GM23338 (cell line): ENCODE measurements around the gene MXRA7. TPM values are rescaled to one million over a fixed set of nuclear protein-coding genes. Genes with fewer than 3 reads are reported as not detected.

Experiments
- ATAC-seq: fragments of 200-7000 bp; cut with Tn5 transposase; 3 replicates; pipeline ENCODE4 v1.9.1; 2020
- DNase-seq: peaks from one replicate; pipeline ENCODE4 v3.0.0-alpha.2; 2015; ENCODE audit warnings: low spot score
- H2AFZ ChIP-seq: fragments of 200-600 bp; sonication (generic); 2 replicates; pipeline ENCODE4 v1.8.0; 2016; ENCODE audit warnings: antibody characterized with exemption, mild to moderate bottlenecking, moderate library complexity
- H3F3A ChIP-seq: fragments of 200-600 bp; sonication (generic); replicated peaks from 2 replicates; pipeline ENCODE4 v1.8.0; 2017; ENCODE audit warnings: antibody characterized with exemption, mixed run types, low read depth
- H3K27ac ChIP-seq: fragments of 200-600 bp; sonication (generic); 2 replicates; pipeline ENCODE4 v1.6.1; 2016; ENCODE audit warnings: low read depth
- H3K27me3 ChIP-seq: fragments of 200-600 bp; sonication (generic); 2 replicates; pipeline ENCODE4 v1.8.0; 2016; ENCODE audit warnings: mild to moderate bottlenecking, mixed run types, moderate library complexity; ENCODE audit not compliant: insufficient read depth
- H3K36me3 ChIP-seq: fragments of 200-600 bp; sonication (generic); 2 replicates; pipeline ENCODE4 v1.8.0; 2016; ENCODE audit warnings: mild to moderate bottlenecking; ENCODE audit not compliant: insufficient read depth
- H3K4me1 ChIP-seq: fragments of 200-600 bp; sonication (generic); 2 replicates; pipeline ENCODE4 v1.8.0; 2016; ENCODE audit warnings: mild to moderate bottlenecking, moderate library complexity; ENCODE audit not compliant: insufficient read depth
- H3K4me2 ChIP-seq: fragments of 200-600 bp; sonication (generic); 2 replicates; pipeline ENCODE4 v1.7.1; 2017; ENCODE audit warnings: mixed run types
- H3K4me3 ChIP-seq: fragments of 200-600 bp; sonication (generic); 2 replicates; pipeline ENCODE4 v1.6.1; 2016; ENCODE audit warnings: mixed run types
- H3K79me2 ChIP-seq: fragments of 200-600 bp; sonication (generic); replicated peaks from 2 replicates; pipeline ENCODE4 v1.8.0; 2017; ENCODE audit warnings: mild to moderate bottlenecking; ENCODE audit not compliant: insufficient read depth
- H3K9me2 ChIP-seq: fragments of 200-600 bp; sonication (generic); 2 replicates; pipeline ENCODE4 v1.8.0; 2017; ENCODE audit not compliant: insufficient read depth
- H4K20me1 ChIP-seq: fragments of 200-600 bp; sonication (generic); replicated peaks from 2 replicates; pipeline ENCODE4 v1.8.0; 2017; ENCODE audit warnings: mild to moderate bottlenecking; ENCODE audit not compliant: insufficient read depth
- H3K27ac Mint-ChIP-seq: 2 replicates; pipeline ENCODE4 v1.8.0; 2020; ENCODE audit warnings: inconsistent platforms, mild to moderate bottlenecking, moderate library complexity, mixed read lengths
- H3K27me3 Mint-ChIP-seq: 3 replicates; pipeline ENCODE4 v1.8.0; 2022; ENCODE audit warnings: low read depth, mild to moderate bottlenecking, moderate library complexity, mixed read lengths, inconsistent platforms; ENCODE audit not compliant: insufficient read depth, poor library complexity
- H3K36me3 Mint-ChIP-seq: 3 replicates; pipeline ENCODE4 v1.8.0; 2021; ENCODE audit warnings: low read depth, mild to moderate bottlenecking, inconsistent platforms, moderate library complexity, mixed read lengths
- H3K4me1 Mint-ChIP-seq: 3 replicates; pipeline ENCODE4 v1.8.0; 2020; ENCODE audit warnings: mild to moderate bottlenecking, inconsistent platforms, mixed read lengths
- H3K4me3 Mint-ChIP-seq: 3 replicates; pipeline ENCODE4 v1.8.0; 2021; ENCODE audit warnings: moderate library complexity, mild to moderate bottlenecking, inconsistent platforms, mixed read lengths
- H3K9me3 Mint-ChIP-seq: 3 replicates; pipeline ENCODE4 v1.8.0; 2020; ENCODE audit warnings: moderate library complexity, mild to moderate bottlenecking, inconsistent platforms, mixed read lengths
- CREB1 ChIP-seq: fragments of 250-450 bp; sonication (Bioruptor Pico); IDR thresholded peaks from 2 replicates; pipeline ENCODE4 v1.5.0; 2020; ENCODE audit warnings: low read depth, mild to moderate bottlenecking, moderate library complexity
- EZH2 ChIP-seq: fragments of 200-600 bp; sonication (generic); IDR thresholded peaks from one replicate; pipeline ENCODE4 v1.8.0; 2017; ENCODE audit warnings: antibody characterized with exemption, mild to moderate bottlenecking, low read depth; ENCODE audit not compliant: unreplicated experiment
- EZH2phosphoT487 ChIP-seq: fragments of 200-600 bp; sonication (generic); IDR thresholded peaks from one replicate; pipeline ENCODE4 v1.8.1; 2018; ENCODE audit warnings: antibody characterized with exemption; ENCODE audit not compliant: unreplicated experiment
- JUNB ChIP-seq: IDR thresholded peaks from one replicate; pipeline ENCODE4 v1.6.1; 2016; ENCODE audit warnings: antibody characterized with exemption; ENCODE audit not compliant: unreplicated experiment
- NANOG ChIP-seq: IDR thresholded peaks from 2 replicates; pipeline ENCODE4 v1.6.1; 2016; ENCODE audit warnings: antibody characterized with exemption, borderline replicate concordance
- POLR2AphosphoS5 ChIP-seq: IDR thresholded peaks from 2 replicates; pipeline ENCODE4 v1.6.1; 2016; ENCODE audit warnings: antibody characterized with exemption, low read depth
- STAT1 ChIP-seq: IDR thresholded peaks from one replicate; pipeline ENCODE4 v1.6.1; 2016; ENCODE audit warnings: antibody characterized with exemption; ENCODE audit not compliant: unreplicated experiment
- ZNF114 ChIP-seq: fragments of 250-450 bp; sonication (Bioruptor Pico); IDR thresholded peaks from 2 replicates; pipeline ENCODE4 v1.5.0; 2020; ENCODE audit warnings: mild to moderate bottlenecking, moderate library complexity
- ZNF331 ChIP-seq: fragments of 250-450 bp; sonication (Bioruptor Pico); IDR thresholded peaks from 2 replicates; pipeline ENCODE4 v1.5.0; 2020; ENCODE audit warnings: low read depth, mild to moderate bottlenecking, moderate library complexity
- ZNF462 ChIP-seq: fragments of 250-450 bp; sonication (Bioruptor Pico); IDR thresholded peaks from 2 replicates; pipeline ENCODE4 v1.5.0; 2020; ENCODE audit warnings: mild to moderate bottlenecking, moderate library complexity
- polyA plus RNA-seq: library from polyadenylated mRNA; unstranded; fragments of >200 nt; fragmentation: Nextera tagmentation; extraction: Ambion mirVana; gene quantifications from 2 replicates; pipeline ENCODE4 v1.2.1, GENCODE V29; 2016
- total RNA-seq: library from RNA; depleted of rRNA; stranded (reverse); fragments of >200 nt; shearing (Covaris generic); gene quantifications from 2 replicates; pipeline ENCODE4 v1.2.3, GENCODE V29; 2014
- TF ChIP-seq, protein P1 (sequence below): IDR thresholded peaks from 2 replicates; pipeline ENCODE4 v1.6.1; 2016; ENCODE audit warnings: antibody characterized with exemption
- TF ChIP-seq, protein P2 (sequence below), 2 experiments: fragments of 200-600 bp in 1 of 2; sonication (generic) in 1 of 2; conservative IDR thresholded peaks; 2 replicates each; pipeline versions ENCODE4 v1.5.1 to v1.6.1; 2016 to 2017; ENCODE audit warnings: antibody characterized with exemption in 2 of 2, low read depth in 2 of 2, mild to moderate bottlenecking in 2 of 2, moderate library complexity in 1 of 2

The MXRA7 gene
- total and polyA plus RNA-seq, 2 experiments from 2014 or later = 12.1 to 46.6 TPM

DNA sequence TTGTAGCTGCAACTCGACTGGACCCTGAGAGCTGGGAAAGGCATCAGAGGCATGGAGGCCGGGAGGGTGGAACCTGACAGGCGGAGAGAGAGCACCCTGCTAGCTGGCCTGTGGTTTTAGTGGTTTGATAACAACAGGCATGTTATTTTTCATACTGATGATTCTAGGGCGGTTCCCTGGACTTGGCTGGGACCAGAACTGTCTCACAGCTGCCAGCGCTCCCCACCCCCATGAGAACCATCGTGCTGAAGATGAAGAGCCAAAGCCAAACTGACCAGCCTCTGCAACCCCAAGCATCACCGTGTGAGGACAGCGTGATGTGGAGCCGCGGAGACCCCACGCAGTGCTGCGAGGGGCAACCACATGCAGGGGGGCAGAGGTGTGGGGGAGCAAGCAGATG, 28.5 kb downstream of the MXRA7 start:
- ATAC-seq (no peak), DNase-seq (no peak)
- Histone ChIP-seq H3K27ac (no peak overlapping the region), H3K4me3 (no peak overlapping the region), H3K9me2 (no peaks in the 10 kb centered on the region), H3K36me3 (no peaks in the 10 kb centered on the region), H3F3A (no peaks in the 10 kb centered on the region), H3K4me2 (no peak overlapping the region), H4K20me1 (no peaks in the 10 kb centered on the region), H3K79me2 (no peaks in the 10 kb centered on the region), H2AFZ (no peak overlapping the region), H3K27me3 (no peaks in the 10 kb centered on the region), H3K4me1 (peaks cover 8% of the 10 kb centered on the region)
- Mint-ChIP-seq H3K36me3 (no peaks in the 10 kb centered on the region; the same call in 2 of the 3 replicates), H3K4me1 (peaks cover 40% of the 10 kb centered on the region), H3K27ac (no peak overlapping the region), H3K9me3 (no peaks in the 10 kb centered on the region), H3K27me3 (peaks cover 18% of the 10 kb centered on the region), H3K4me3 (no peak overlapping the region; the same call in 2 of the 3 replicates)
- TF ChIP-seq, protein P1, sequence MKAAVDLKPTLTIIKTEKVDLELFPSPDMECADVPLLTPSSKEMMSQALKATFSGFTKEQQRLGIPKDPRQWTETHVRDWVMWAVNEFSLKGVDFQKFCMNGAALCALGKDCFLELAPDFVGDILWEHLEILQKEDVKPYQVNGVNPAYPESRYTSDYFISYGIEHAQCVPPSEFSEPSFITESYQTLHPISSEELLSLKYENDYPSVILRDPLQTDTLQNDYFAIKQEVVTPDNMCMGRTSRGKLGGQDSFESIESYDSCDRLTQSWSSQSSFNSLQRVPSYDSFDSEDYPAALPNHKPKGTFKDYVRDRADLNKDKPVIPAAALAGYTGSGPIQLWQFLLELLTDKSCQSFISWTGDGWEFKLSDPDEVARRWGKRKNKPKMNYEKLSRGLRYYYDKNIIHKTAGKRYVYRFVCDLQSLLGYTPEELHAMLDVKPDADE = no peak
- TF ChIP-seq ZNF114 (no peak), JUNB (no peak), POLR2AphosphoS5 (no peak), CREB1 (CRISPR knock-in tag) (no peak), EZH2 (no peak), NANOG (no peak), EZH2phosphoT487 (no peak), STAT1 (no peak), ZNF331 (no peak), ZNF462 (CRISPR knock-in tag) (no peak)
- TF ChIP-seq, protein P2, sequence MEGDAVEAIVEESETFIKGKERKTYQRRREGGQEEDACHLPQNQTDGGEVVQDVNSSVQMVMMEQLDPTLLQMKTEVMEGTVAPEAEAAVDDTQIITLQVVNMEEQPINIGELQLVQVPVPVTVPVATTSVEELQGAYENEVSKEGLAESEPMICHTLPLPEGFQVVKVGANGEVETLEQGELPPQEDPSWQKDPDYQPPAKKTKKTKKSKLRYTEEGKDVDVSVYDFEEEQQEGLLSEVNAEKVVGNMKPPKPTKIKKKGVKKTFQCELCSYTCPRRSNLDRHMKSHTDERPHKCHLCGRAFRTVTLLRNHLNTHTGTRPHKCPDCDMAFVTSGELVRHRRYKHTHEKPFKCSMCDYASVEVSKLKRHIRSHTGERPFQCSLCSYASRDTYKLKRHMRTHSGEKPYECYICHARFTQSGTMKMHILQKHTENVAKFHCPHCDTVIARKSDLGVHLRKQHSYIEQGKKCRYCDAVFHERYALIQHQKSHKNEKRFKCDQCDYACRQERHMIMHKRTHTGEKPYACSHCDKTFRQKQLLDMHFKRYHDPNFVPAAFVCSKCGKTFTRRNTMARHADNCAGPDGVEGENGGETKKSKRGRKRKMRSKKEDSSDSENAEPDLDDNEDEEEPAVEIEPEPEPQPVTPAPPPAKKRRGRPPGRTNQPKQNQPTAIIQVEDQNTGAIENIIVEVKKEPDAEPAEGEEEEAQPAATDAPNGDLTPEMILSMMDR (conservative IDR thresholded peaks at IDR 0.05; ENCODE audit: low read depth in 2 of 2) = no peak
